Measurements from ENCODE around the gene LCT.
"Not testable (repeated sequence)": the region's sequence is repeated elsewhere in the genome, so short reads cannot be mapped to it uniquely, and the experiment has no call there.

LCT gene

DNA sequence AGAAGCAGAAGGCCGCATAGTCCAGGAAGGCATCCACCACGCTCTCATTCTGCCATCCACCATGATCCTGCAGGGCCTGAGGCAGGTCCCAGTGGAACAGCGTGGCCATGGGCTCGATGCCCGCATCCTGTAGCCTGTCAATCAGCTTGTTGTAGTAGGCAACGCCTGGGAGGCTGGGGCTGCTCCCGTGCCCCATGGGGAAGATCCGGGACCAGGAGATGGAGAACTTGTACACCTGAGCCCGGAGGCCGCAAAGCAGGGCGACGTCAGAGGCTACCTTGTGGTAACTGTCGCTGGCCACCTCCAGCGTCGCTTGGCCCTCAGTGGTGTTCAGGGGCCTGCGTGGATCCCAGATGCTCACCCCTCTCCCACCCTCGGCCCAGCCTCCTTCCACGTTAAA is 19.5 kb downstream of the LCT start:
- Histone ChIP-seq H3K9ac (ENCODE audit: low read length) (no peak overlapping the region), H3K4me2 (ENCODE audit: low read length) (no peak overlapping the region), H3K27me3 (ENCODE audit: low read depth, low read length) (no peaks in the 10 kb centered on the region), H3K9me3 (ENCODE audit: insufficient read depth, low read length) (no peaks in the 10 kb centered on the region), H3K27ac (ENCODE audit: low read length) (no peak overlapping the region), H3K4me3 (ENCODE audit: low read length) (no peak overlapping the region), H3K4me1 (ENCODE audit: low read length) (no peaks in the 10 kb centered on the region), H3K36me3 (replicated peaks; ENCODE audit: low read depth, low read length) (peaks cover 6% of the 10 kb centered on the region), H3K79me2 (ENCODE audit: low read length) (no peaks in the 10 kb centered on the region), H4K20me1 (ENCODE audit: insufficient read depth, low read length) (no peaks in the 10 kb centered on the region), H2AFZ (ENCODE audit: low read depth, low read length) (no peak overlapping the region)
- no peak for TF ChIP-seq EZH2phosphoT487 (IDR thresholded peaks at IDR 0.05; ENCODE audit: low read depth)
- TF ChIP-seq, protein P1, sequence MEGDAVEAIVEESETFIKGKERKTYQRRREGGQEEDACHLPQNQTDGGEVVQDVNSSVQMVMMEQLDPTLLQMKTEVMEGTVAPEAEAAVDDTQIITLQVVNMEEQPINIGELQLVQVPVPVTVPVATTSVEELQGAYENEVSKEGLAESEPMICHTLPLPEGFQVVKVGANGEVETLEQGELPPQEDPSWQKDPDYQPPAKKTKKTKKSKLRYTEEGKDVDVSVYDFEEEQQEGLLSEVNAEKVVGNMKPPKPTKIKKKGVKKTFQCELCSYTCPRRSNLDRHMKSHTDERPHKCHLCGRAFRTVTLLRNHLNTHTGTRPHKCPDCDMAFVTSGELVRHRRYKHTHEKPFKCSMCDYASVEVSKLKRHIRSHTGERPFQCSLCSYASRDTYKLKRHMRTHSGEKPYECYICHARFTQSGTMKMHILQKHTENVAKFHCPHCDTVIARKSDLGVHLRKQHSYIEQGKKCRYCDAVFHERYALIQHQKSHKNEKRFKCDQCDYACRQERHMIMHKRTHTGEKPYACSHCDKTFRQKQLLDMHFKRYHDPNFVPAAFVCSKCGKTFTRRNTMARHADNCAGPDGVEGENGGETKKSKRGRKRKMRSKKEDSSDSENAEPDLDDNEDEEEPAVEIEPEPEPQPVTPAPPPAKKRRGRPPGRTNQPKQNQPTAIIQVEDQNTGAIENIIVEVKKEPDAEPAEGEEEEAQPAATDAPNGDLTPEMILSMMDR (IDR thresholded peaks at IDR 0.05; ENCODE audit: low read depth, low read length): no peak

DNA sequence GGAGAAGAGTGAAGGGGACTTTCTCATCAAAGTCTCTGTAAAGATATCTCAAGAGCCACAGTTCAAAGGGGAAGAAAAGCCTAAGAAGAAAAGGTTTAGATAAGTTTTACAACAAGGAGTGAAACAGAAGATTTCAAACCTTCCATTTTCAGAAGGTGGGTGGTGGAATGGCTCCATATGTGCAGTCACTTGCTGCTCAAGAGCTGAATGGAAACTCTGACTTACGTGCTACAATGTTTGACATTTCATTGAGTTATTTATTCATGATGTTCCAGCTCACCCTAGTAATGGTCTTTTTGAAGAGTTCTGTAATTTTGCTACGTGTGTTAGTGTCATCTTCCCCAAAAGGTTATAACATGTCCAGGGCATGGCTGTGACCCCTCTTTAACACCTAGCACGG is 21.7 kb downstream of the LCT start:
- Histone ChIP-seq H4K20me1 (ENCODE audit: insufficient read depth, low read length) (no peaks in the 10 kb centered on the region), H2AFZ (ENCODE audit: low read depth, low read length) (no peak overlapping the region), H3K36me3 (replicated peaks; ENCODE audit: low read depth, low read length) (peaks cover 6% of the 10 kb centered on the region), H3K27ac (ENCODE audit: low read length) (no peak overlapping the region), H3K9ac (ENCODE audit: low read length) (no peak overlapping the region), H3K27me3 (ENCODE audit: low read depth, low read length) (no peaks in the 10 kb centered on the region), H3K9me3 (ENCODE audit: insufficient read depth, low read length) (no peaks in the 10 kb centered on the region), H3K4me1 (ENCODE audit: low read length) (no peaks in the 10 kb centered on the region), H3K4me2 (ENCODE audit: low read length) (no peak overlapping the region), H3K79me2 (ENCODE audit: low read length) (no peaks in the 10 kb centered on the region), H3K4me3 (ENCODE audit: low read length) (no peak overlapping the region)
- TF ChIP-seq EZH2phosphoT487 (IDR thresholded peaks at IDR 0.05; ENCODE audit: low read depth): no peak
- TF ChIP-seq, protein P1 (IDR thresholded peaks at IDR 0.05; ENCODE audit: low read depth, low read length): no peak

DNA sequence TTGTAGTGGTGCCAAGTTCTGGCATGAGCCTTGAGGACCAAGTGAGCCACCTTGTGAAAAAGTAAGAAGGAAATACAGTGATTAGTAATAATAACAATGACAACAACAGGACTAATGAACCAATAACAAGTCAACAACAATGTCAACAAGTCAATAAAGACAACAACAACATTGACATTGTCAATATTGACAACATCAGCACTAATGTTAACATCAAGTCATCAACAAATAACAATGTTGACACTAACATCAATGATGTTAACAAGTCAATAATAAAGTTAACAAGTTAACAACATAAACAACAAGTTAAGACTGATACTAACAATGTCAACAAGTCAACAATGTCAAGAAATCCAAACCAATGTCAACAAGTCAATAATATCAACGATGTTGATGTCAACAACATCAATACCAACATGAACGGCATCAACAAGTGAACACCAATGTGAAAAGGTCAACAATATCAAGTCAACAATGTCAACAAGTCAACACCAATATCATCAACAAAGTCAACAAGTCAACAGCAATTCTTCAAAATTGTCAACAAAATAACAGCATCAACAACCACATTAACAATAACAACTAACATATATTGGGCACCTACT is 24.0 kb downstream of the LCT start:
- H3K4me2 ChIP-seq (ENCODE audit: low read length): no peak overlapping the region
- H3K27ac ChIP-seq (ENCODE audit: low read length): no peak overlapping the region
- no peaks in the 10 kb centered on the region for H3K36me3 ChIP-seq (replicated peaks; ENCODE audit: low read depth, low read length)
- no peaks in the 10 kb centered on the region for H3K4me1 ChIP-seq (ENCODE audit: low read length)
- H3K4me3 ChIP-seq (ENCODE audit: low read length): no peak overlapping the region
- H2AFZ ChIP-seq (ENCODE audit: low read depth, low read length): no peak overlapping the region
- H3K27me3 ChIP-seq (ENCODE audit: low read depth, low read length): no peaks in the 10 kb centered on the region
- TF ChIP-seq EZH2phosphoT487 (IDR thresholded peaks at IDR 0.05; ENCODE audit: low read depth): no peak
- TF ChIP-seq, protein P1 (IDR thresholded peaks at IDR 0.05; ENCODE audit: low read depth, low read length): no peak
- H3K9ac ChIP-seq (ENCODE audit: low read length): no peak overlapping the region
- H4K20me1 ChIP-seq (ENCODE audit: insufficient read depth, low read length): no peaks in the 10 kb centered on the region
- no peaks in the 10 kb centered on the region for H3K79me2 ChIP-seq (ENCODE audit: low read length)
- H3K9me3 ChIP-seq (ENCODE audit: insufficient read depth, low read length): no peaks in the 10 kb centered on the region

DNA sequence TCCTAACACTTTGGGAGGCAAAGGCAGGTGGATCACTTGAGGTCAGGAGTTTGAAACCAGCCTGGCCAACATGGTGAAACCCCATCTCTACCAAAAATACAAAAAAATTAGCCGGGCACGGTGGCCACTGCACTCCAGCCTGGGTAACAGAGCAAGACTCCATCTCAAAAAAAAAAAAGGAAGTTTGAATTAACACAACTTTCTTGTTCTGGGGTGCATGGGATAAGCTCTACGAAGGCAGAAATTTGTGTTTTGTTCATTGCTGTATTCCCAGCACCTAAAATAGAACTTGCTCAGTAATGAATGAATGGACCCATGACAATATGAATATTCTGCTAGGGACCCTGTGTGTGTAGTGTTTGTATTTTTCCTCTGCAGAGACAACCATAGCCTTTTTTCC is 29.1 kb downstream of the LCT start:
- not testable (repeated sequence) for H3K9me3 ChIP-seq (ENCODE audit: insufficient read depth, low read length); H3K79me2 ChIP-seq (ENCODE audit: low read length); H2AFZ ChIP-seq (ENCODE audit: low read depth, low read length); H4K20me1 ChIP-seq (ENCODE audit: insufficient read depth, low read length); H3K9ac ChIP-seq (ENCODE audit: low read length); H3K27ac ChIP-seq (ENCODE audit: low read length); H3K27me3 ChIP-seq (ENCODE audit: low read depth, low read length); H3K4me3 ChIP-seq (ENCODE audit: low read length); H3K4me1 ChIP-seq (ENCODE audit: low read length); H3K36me3 ChIP-seq (replicated peaks; ENCODE audit: low read depth, low read length); H3K4me2 ChIP-seq (ENCODE audit: low read length)
